GM23338 (cell line): ENCODE results near the gene TRIP10. TPM values are rescaled to one million over a fixed set of nuclear protein-coding genes. Genes with fewer than 3 reads are reported as not detected.

Experiments used
- ATAC-seq: fragments of 200-7000 bp; cut with Tn5 transposase; 3 replicates; pipeline ENCODE4 v1.9.1; 2020
- DNase-seq: peaks from one replicate; pipeline ENCODE4 v3.0.0-alpha.2; 2015; ENCODE audit warnings: low spot score
- H2AFZ ChIP-seq: fragments of 200-600 bp; sonication (generic); 2 replicates; pipeline ENCODE4 v1.8.0; 2016; ENCODE audit warnings: antibody characterized with exemption, mild to moderate bottlenecking, moderate library complexity
- H3F3A ChIP-seq: fragments of 200-600 bp; sonication (generic); replicated peaks from 2 replicates; pipeline ENCODE4 v1.8.0; 2017; ENCODE audit warnings: antibody characterized with exemption, mixed run types, low read depth
- H3K27ac ChIP-seq: fragments of 200-600 bp; sonication (generic); 2 replicates; pipeline ENCODE4 v1.6.1; 2016; ENCODE audit warnings: low read depth
- H3K27me3 ChIP-seq: fragments of 200-600 bp; sonication (generic); 2 replicates; pipeline ENCODE4 v1.8.0; 2016; ENCODE audit warnings: mild to moderate bottlenecking, mixed run types, moderate library complexity; ENCODE audit not compliant: insufficient read depth
- H3K36me3 ChIP-seq: fragments of 200-600 bp; sonication (generic); 2 replicates; pipeline ENCODE4 v1.8.0; 2016; ENCODE audit warnings: mild to moderate bottlenecking; ENCODE audit not compliant: insufficient read depth
- H3K4me1 ChIP-seq: fragments of 200-600 bp; sonication (generic); 2 replicates; pipeline ENCODE4 v1.8.0; 2016; ENCODE audit warnings: mild to moderate bottlenecking, moderate library complexity; ENCODE audit not compliant: insufficient read depth
- H3K4me2 ChIP-seq: fragments of 200-600 bp; sonication (generic); 2 replicates; pipeline ENCODE4 v1.7.1; 2017; ENCODE audit warnings: mixed run types
- H3K4me3 ChIP-seq: fragments of 200-600 bp; sonication (generic); 2 replicates; pipeline ENCODE4 v1.6.1; 2016; ENCODE audit warnings: mixed run types
- H3K79me2 ChIP-seq: fragments of 200-600 bp; sonication (generic); replicated peaks from 2 replicates; pipeline ENCODE4 v1.8.0; 2017; ENCODE audit warnings: mild to moderate bottlenecking; ENCODE audit not compliant: insufficient read depth
- H3K9me2 ChIP-seq: fragments of 200-600 bp; sonication (generic); 2 replicates; pipeline ENCODE4 v1.8.0; 2017; ENCODE audit not compliant: insufficient read depth
- H4K20me1 ChIP-seq: fragments of 200-600 bp; sonication (generic); replicated peaks from 2 replicates; pipeline ENCODE4 v1.8.0; 2017; ENCODE audit warnings: mild to moderate bottlenecking; ENCODE audit not compliant: insufficient read depth
- H3K27ac Mint-ChIP-seq: 2 replicates; pipeline ENCODE4 v1.8.0; 2020; ENCODE audit warnings: inconsistent platforms, mild to moderate bottlenecking, moderate library complexity, mixed read lengths
- H3K27me3 Mint-ChIP-seq: 3 replicates; pipeline ENCODE4 v1.8.0; 2022; ENCODE audit warnings: low read depth, mild to moderate bottlenecking, moderate library complexity, mixed read lengths, inconsistent platforms; ENCODE audit not compliant: insufficient read depth, poor library complexity
- H3K36me3 Mint-ChIP-seq: 3 replicates; pipeline ENCODE4 v1.8.0; 2021; ENCODE audit warnings: low read depth, mild to moderate bottlenecking, inconsistent platforms, moderate library complexity, mixed read lengths
- H3K4me1 Mint-ChIP-seq: 3 replicates; pipeline ENCODE4 v1.8.0; 2020; ENCODE audit warnings: mild to moderate bottlenecking, inconsistent platforms, mixed read lengths
- H3K4me3 Mint-ChIP-seq: 3 replicates; pipeline ENCODE4 v1.8.0; 2021; ENCODE audit warnings: moderate library complexity, mild to moderate bottlenecking, inconsistent platforms, mixed read lengths
- H3K9me3 Mint-ChIP-seq: 3 replicates; pipeline ENCODE4 v1.8.0; 2020; ENCODE audit warnings: moderate library complexity, mild to moderate bottlenecking, inconsistent platforms, mixed read lengths
- EZH2 ChIP-seq: fragments of 200-600 bp; sonication (generic); IDR thresholded peaks from one replicate; pipeline ENCODE4 v1.8.0; 2017; ENCODE audit warnings: antibody characterized with exemption, mild to moderate bottlenecking, low read depth; ENCODE audit not compliant: unreplicated experiment
- JUNB ChIP-seq: IDR thresholded peaks from one replicate; pipeline ENCODE4 v1.6.1; 2016; ENCODE audit warnings: antibody characterized with exemption; ENCODE audit not compliant: unreplicated experiment
- NANOG ChIP-seq: IDR thresholded peaks from 2 replicates; pipeline ENCODE4 v1.6.1; 2016; ENCODE audit warnings: antibody characterized with exemption, borderline replicate concordance
- POLR2AphosphoS5 ChIP-seq: IDR thresholded peaks from 2 replicates; pipeline ENCODE4 v1.6.1; 2016; ENCODE audit warnings: antibody characterized with exemption, low read depth
- ZNF331 ChIP-seq: fragments of 250-450 bp; sonication (Bioruptor Pico); IDR thresholded peaks from 2 replicates; pipeline ENCODE4 v1.5.0; 2020; ENCODE audit warnings: low read depth, mild to moderate bottlenecking, moderate library complexity
- polyA plus RNA-seq: library from polyadenylated mRNA; unstranded; fragments of >200 nt; fragmentation: Nextera tagmentation; extraction: Ambion mirVana; gene quantifications from 2 replicates; pipeline ENCODE4 v1.2.1, GENCODE V29; 2016
- total RNA-seq: library from RNA; depleted of rRNA; stranded (reverse); fragments of >200 nt; shearing (Covaris generic); gene quantifications from 2 replicates; pipeline ENCODE4 v1.2.3, GENCODE V29; 2014
- TF ChIP-seq, protein P1 (sequence below), 2 experiments: fragments of 200-600 bp in 1 of 2; sonication (generic) in 1 of 2; conservative IDR thresholded peaks; 2 replicates each; pipeline versions ENCODE4 v1.5.1 to v1.6.1; 2016 to 2017; ENCODE audit warnings: antibody characterized with exemption in 2 of 2, low read depth in 2 of 2, mild to moderate bottlenecking in 2 of 2, moderate library complexity in 1 of 2

The TRIP10 gene
- total and polyA plus RNA-seq, 2 experiments from 2014 or later = 56.8 to 68.5 TPM

DNA sequence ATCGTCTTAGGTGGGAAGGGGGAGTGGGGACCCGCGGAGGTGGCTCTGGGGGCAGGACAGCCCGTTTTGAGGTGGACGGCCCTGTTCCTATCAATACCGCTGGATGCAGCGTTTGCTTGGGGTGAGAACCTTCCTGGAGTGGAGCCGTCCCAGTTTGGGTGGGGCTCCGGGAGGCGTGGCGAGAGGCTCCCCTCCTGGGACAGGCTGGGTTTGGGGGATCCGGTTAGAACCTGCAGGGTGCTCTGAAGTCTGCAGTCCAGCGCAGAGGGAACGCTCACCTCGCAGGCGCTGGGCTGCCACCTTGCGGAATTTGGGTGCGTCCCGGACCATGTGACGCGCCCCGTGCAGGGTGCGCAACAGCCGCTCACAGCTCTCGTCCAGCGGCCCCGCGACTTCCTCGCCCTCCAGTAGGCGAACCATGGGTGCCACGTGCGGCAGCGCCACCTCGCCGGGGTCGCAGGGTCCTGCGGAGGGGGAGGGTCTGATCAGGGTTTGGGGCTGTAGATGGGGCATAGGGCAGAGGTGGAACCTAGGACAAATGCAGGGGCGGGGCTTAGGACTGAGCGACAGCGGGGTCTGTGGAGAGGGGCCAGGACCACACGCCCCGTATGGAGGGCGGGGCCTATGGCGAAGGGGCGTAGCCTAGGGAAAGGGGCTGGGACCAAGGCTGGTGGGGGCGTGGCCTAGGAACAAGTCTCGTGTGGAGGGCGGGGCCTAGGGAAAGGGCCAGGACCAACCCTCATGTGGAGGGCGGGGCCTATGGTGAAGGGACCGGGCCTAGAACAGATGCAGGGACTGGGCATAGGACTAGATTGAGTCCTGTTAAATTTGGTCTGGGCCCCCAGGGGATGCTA, 13.9 kb downstream of the TRIP10 start:
- DNase-seq = peak; percentile 99
- peaks cover 13% of the 10 kb centered on the region; the same call in 1 of the 2 replicates for H3K4me1 ChIP-seq
- peak overlapping the region; percentile 61 for H3K4me3 ChIP-seq
- peak overlapping the region; percentile 96 for H3K27ac ChIP-seq
- peaks cover 4% of the 10 kb centered on the region for H4K20me1 ChIP-seq
- Mint-ChIP-seq H3K27me3 (peaks cover 26% of the 10 kb centered on the region), H3K4me3 (peak overlapping the region; percentile 80), H3K9me3 (no peaks in the 10 kb centered on the region; the same call in 2 of the 3 replicates), H3K4me1 (peaks cover 3% of the 10 kb centered on the region; the same call in 1 of the 3 replicates), H3K27ac (peak overlapping the region; percentile 95), H3K36me3 (peaks cover 51% of the 10 kb centered on the region)
- peak overlapping the region; percentile 92 for H3K4me2 ChIP-seq
- peaks cover 29% of the 10 kb centered on the region for H3K36me3 ChIP-seq
- no peaks in the 10 kb centered on the region for H3K9me2 ChIP-seq
- peak; percentile 81 for ATAC-seq
- H3K79me2 ChIP-seq = no peaks in the 10 kb centered on the region
- no peak overlapping the region for H2AFZ ChIP-seq
- peaks cover 15% of the 10 kb centered on the region for H3F3A ChIP-seq
- H3K27me3 ChIP-seq = no peaks in the 10 kb centered on the region
- TF ChIP-seq ZNF331 (no peak), POLR2AphosphoS5 (peak; percentile 61; the same call in 1 of the 2 replicates)
- TF ChIP-seq, protein P1, sequence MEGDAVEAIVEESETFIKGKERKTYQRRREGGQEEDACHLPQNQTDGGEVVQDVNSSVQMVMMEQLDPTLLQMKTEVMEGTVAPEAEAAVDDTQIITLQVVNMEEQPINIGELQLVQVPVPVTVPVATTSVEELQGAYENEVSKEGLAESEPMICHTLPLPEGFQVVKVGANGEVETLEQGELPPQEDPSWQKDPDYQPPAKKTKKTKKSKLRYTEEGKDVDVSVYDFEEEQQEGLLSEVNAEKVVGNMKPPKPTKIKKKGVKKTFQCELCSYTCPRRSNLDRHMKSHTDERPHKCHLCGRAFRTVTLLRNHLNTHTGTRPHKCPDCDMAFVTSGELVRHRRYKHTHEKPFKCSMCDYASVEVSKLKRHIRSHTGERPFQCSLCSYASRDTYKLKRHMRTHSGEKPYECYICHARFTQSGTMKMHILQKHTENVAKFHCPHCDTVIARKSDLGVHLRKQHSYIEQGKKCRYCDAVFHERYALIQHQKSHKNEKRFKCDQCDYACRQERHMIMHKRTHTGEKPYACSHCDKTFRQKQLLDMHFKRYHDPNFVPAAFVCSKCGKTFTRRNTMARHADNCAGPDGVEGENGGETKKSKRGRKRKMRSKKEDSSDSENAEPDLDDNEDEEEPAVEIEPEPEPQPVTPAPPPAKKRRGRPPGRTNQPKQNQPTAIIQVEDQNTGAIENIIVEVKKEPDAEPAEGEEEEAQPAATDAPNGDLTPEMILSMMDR (conservative IDR thresholded peaks at IDR 0.05; ENCODE audit: low read depth in 2 of 2) = peak; percentile 51 to 53

DNA sequence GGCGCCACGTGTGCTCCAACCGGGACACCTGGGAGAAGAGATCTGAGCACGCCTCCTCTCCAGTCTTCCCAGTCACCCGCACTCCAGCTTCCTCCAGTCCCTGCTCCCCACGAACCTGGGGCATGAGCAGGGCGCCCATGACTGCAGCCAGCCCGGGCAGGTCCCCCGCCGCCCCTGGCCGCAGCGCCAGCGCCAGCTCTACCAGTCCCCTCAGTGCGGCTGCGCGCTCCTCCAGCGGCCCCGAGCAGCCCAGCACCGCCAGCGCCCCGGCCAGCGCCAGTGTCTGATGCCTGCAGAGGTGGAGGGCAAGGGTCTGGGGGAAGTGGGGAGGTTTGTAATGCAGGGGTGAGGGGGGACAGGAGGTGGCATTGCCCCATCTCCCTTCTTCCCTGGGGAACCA, 14.7 kb downstream of the TRIP10 start:
- H3K4me3 ChIP-seq = no peak overlapping the region
- H3K9me2 ChIP-seq = no peaks in the 10 kb centered on the region
- H2AFZ ChIP-seq = no peak overlapping the region
- peaks cover 3% of the 10 kb centered on the region; the same call in 1 of the 3 replicates for H3K4me1 Mint-ChIP-seq
- no peaks in the 10 kb centered on the region for H3K27me3 ChIP-seq
- H3F3A ChIP-seq = peaks cover 15% of the 10 kb centered on the region
- H3K27ac Mint-ChIP-seq = no peak overlapping the region
- no peak; the same call in 1 of the 3 replicates for ATAC-seq
- peaks cover 27% of the 10 kb centered on the region for H3K36me3 ChIP-seq
- peaks cover 49% of the 10 kb centered on the region for H3K36me3 Mint-ChIP-seq
- DNase-seq = no peak
- peak overlapping the region; percentile 76; the same call in 1 of the 2 replicates for H3K27ac ChIP-seq
- peaks cover 23% of the 10 kb centered on the region for H3K27me3 Mint-ChIP-seq
- no peaks in the 10 kb centered on the region for H3K79me2 ChIP-seq
- no peak overlapping the region for H3K4me3 Mint-ChIP-seq
- peaks cover 4% of the 10 kb centered on the region; the same call in 1 of the 2 replicates for H4K20me1 ChIP-seq
- TF ChIP-seq JUNB (no peak), EZH2 (no peak), POLR2AphosphoS5 (no peak), NANOG (no peak)
- H3K9me3 Mint-ChIP-seq = no peaks in the 10 kb centered on the region; the same call in 2 of the 3 replicates
- H3K4me1 ChIP-seq = peaks cover 13% of the 10 kb centered on the region; the same call in 1 of the 2 replicates
- H3K4me2 ChIP-seq = no peak overlapping the region
